Muscle of back (tissue), 11 donors: ENCODE measurements around the gene GOLGA8N. TPM values are rescaled to one million over a fixed set of nuclear protein-coding genes. Genes with fewer than 3 reads are reported as not detected.

Source experiments
- DNase-seq, 3 donors: peaks; one replicate each; pipeline versions ENCODE4 v3.0.0 to v3.0.0-alpha.2; 2013
- polyA plus RNA-seq, 10 donors: library from polyadenylated mRNA; unstranded; fragments of 120-200 nt; gene quantifications; one replicate each; pipeline ENCODE4 v1.2.1, GENCODE V29; 2013; ENCODE audit not compliant: insufficient read length in 10 of 10

Gene GOLGA8N
- polyA plus RNA-seq, 10 donors: 8.7 to 31.2 (median 14.3) TPM

- DNase-seq: peak; percentile 49 to 63 (median 54)
Measured at GRCh38 chr15:32651229-32651837, 58.1 kb downstream of the GOLGA8N start.

- no peak for DNase-seq
Measured at GRCh38 chr15:32652178-32652577, 58.9 kb downstream of the GOLGA8N start.

GRCh38 chr15:32656091-32656490, 62.8 kb downstream of the GOLGA8N start:
- no peak for DNase-seq

GRCh38 chr15:32656496-32656895, 63.2 kb downstream of the GOLGA8N start:
- no peak for DNase-seq

Other genes starting within 250 kb of the GOLGA8N start
- gene GOLGA8K, start 190.2 kb upstream of the GOLGA8N start, polyA plus RNA-seq: 1 to 10 TPM in 4 of 10 donors, under 1 TPM in 6; 0.54 to 3.9 (median 0.86) TPM
- gene GOLGA8O, start 137.8 kb upstream of the GOLGA8N start, polyA plus RNA-seq: under 1 TPM in 4 of 10 donors, not detected in 6; 0.22 to 0.92 (median 0.41) TPM
- 10 to 100 TPM; 12.5 to 29.2 (median 16.4) TPM for gene ARHGAP11A, start 22.0 kb downstream of the GOLGA8N start, polyA plus RNA-seq
- gene SCG5, start 48.3 kb downstream of the GOLGA8N start, polyA plus RNA-seq: 10 to 100 TPM in 9 of 10 donors, 1 to 10 TPM in 1; 8.4 to 22.0 (median 16.0) TPM
- gene GREM1, start 124.5 kb downstream of the GOLGA8N start, polyA plus RNA-seq: 1 to 10 TPM in 8 of 10 donors, under 1 TPM in 2; 0.67 to 6.2 (median 1.7) TPM